GM18502 (cell line): ENCODE measurements around the gene PAX9.
A peak's percentile ranks its signal among the peaks of the same experiment; 100 is the strongest.

Experiments used
- ATAC-seq: cut with Tn5 transposase; IDR thresholded peaks from one replicate; pipeline ENCODE4 v1.9.1; 2021; ENCODE audit warnings: mild to moderate bottlenecking; ENCODE audit not compliant: unreplicated experiment, poor library complexity

Gene PAX9

DNA sequence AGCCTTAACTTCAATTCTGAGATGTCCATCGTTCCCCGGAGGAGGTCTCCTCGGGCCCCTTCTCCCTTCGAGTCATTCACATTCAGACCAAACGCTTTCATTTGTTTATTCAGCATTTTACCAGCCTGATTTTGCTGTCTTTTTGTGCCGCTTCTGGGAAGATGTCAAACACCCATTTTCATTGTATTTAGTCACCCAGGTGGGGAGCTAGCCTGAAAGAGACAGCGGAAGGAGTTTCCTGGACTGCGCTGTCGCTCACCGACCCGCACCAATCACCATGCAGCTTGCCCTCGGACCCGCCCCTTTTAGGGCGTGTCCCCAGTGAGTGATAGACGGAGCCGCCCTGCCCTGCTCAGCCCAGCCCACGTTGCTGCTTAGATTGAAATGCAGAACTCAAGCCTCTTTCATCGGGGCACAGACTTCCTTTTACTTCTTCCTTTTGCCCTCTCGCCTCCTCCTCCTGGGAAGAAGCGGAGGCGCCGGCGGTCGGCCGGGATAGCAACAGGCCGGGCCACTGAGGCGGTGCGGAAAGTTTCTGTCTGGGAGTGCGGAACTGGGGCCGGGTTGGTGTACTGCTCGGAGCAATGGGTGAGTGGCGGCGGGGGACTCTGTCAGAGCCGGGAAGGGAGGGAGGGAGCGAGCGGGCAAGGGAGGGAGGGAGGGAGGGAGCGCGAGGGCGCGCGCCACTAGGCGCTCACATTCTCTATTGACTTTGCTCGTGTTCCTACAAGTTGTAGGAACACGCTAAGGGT lies at the start of gene PAX9:
Gene PAX9, plus strand, starts transcription at position 355 of the 752 bp plus-strand sequence. Its CDS starts 230 bp downstream, at position 585.
- ATAC-seq, result peak; percentile 73

DNA sequence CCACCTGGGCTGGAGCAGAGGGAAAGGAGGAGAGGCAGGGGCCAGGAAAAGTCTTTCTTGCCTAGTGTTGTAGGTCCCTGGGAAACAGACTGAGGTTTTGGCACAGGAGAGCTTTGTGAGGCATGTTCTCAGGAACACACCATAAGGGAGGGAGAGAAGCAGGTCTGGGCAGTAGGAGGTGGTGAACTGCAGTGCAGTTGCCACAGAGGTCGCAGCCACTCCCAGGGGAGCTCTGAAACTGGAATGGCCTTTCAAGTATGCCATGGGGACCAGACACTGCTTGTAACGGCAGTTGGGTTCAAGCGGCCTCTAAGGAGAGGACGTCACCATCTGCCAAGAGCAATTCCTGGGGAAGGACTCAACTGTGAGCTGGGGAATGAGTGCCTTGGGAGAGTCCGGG lies 43.8 kb upstream of the PAX9 start:
- ATAC-seq, result no peak

DNA sequence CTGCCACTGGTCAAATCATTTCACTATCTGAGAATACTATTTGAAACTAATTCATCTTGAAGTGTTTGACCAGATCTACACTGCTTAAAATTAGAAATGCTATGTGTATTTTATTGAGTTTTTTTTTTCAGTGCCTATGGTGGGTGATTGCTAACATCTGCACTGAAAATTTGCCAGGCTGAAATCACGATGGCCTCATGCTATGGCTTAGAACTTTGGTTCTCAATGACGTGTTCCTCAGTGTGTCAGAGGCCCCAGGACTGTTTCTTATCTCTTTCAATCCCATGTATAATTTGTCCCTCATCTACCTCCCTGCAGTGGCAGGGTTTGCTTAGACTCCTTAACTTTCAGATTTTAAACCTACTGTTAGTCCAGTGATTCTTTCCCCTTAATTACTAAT lies 43.0 kb upstream of the PAX9 start:
- ATAC-seq, result no peak

DNA sequence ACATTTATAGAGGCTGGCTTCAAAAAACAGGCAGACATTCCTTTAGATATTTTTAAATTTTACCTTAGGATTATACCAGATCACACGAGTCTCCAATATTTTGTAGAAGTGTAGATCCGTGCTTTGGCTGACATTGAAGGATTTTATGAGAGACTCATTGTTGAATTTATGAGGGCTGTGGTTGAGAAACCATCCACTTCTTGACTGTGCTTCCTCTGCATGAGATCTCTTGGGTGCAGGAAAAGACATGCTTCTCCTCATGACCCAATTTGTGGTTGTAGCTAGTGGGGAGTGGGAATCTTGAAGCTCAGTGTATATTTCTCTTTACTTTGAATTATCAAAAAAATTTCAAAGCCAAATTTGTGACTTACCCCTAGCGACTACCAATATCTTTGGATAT lies 42.5 kb upstream of the PAX9 start:
- no peak for ATAC-seq

DNA sequence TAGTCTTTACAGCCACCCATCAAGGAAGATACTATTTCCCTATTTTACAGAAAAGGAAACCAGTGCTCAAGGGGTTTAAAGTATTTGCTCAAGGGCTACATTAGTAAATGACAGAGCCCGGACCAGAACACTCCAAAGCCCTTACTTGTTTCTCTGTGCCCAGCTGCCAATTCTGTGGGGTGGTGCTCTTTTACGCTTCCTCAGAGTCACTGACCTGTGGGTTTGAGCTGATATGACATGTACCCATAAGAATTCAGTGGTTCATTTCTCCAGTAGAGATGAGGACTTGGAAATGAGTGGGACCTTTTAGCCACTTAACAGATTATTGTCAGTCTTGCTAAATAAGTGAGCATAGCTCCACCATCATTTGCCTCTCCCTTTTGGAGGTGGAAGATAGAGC lies 41.8 kb upstream of the PAX9 start:
- ATAC-seq, result no peak

DNA sequence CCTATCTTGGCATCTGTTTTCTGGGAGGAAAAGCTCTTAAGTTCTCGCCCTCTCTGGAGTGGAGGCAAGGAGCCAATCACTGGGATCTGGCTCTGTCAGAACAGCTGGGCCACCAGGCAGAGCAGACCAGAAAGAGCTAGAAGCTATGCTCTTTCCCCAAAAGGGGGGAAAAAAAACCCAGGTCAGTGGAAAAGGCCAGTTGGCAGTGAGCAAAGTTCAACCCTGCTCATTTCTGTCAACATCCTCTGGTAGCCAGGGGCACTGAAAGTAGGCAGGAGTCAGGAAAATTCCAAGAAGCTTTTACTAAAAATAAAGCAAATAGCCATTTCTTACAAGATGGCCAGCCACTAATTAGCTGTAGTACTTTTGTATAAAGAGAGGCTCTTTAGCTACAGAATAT lies 36.6 kb upstream of the PAX9 start:
- ATAC-seq, result no peak

DNA sequence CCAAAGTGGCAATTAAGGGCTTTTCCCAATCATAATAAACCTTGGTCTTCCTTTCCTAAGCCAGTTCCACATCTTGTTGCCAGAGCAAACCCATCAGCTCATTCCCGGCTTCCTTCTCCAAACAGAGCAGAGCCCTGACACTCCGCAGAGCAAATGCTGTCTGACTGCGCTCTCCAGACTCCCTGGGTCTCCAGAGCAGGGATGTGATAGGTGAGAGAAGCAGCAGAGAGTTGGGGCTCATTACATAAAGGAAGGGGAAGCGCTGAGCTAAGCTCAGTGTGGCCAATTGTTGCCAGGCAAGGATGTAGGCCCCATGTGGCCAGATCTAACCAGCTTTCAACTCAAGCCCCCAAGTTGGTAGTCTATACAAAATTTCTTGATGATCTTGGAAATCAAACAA lies 36.2 kb upstream of the PAX9 start:
- no peak for ATAC-seq

DNA sequence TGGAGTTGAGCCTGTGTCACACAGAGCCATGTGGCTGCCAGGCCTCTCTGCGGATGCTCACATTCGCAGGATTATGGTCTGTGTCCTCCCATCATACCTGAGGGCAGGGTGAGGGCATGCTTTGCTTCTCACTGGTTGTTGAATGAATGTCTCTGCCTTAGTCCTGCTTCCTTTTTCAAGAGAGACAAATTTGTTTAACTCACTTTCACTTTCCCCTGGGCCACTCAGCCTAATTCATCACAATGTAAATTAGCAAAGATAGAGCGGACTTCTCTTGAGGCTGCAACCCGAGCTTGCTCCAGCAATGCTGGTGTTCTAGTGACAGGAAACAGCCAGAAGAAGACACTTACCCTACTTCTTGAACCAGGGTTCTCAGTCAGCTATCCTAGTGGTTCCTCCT lies 35.5 kb upstream of the PAX9 start:
- no peak for ATAC-seq

DNA sequence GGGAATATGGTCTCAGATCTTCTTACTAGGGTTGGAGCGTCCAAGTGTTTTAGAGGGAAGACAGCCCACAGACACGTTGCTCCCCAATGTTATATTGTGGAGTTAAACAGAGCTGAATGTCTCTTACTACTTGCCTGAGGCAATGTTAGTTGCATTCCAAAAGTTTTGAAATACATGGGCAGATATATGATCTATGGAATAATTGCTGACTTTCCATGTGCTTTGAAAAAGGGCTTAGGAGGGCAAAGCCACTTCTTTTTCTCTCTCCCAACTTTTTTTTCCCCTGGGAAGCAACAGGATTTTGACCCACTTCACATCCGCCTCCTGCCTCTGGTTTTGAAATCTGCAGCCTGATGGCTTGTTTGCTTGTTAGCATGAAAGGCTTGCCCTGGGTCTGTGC lies 33.7 kb upstream of the PAX9 start:
- no peak for ATAC-seq

DNA sequence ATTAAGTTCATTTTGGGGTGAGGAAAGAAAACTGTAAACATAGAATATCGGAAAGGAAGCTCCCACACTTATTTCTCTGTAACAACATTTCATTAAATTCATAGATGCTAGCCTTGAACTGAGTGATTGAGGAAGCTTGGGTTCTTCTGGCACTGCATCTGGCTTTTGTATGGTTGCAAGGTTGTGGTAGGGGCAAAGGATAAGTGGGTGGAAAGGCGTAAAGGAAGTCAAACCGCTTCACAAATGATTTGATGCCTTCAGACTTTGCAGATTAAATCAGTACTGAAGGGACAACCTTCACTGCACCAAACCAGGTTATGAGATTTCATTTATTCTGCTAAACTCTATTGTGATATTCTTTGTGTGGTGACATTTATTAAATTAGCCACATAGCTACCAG lies 28.1 kb upstream of the PAX9 start:
- no peak for ATAC-seq

DNA sequence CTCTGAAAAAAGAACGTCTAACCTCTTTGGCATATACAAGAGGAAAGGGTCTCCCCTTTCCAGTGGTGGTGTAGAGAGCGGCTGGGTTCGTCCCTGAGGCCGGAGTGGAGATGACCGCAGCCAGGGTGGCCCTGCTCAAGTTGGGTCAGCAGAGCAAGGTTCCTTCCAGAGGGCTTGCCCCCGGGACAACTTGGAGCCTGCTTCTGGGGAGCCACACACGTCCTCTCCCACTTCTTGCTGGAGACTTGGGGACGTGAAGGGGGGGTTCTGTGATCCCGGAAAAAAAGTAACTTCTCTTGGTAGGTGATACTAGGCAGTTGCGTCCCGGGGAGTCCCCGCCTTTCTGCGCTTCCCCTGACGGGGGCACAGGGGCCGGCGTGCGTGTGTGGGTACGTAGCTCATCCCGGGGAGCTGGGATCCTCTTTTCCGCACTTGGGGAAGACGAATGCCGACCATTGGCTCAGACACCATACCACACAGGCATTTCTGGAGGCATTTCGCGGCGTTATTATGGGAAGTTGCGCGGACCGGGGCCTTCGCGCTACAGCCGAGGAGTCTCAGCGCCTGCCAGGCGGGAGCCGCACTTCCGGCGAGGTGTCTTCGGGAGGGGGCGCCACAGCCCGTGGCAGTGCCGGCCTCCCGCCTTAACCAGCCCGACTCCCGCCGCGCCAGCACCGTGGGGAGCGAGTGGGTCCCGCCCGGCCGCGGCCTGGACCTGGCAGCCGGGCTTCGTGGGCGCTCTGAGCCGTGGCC lies 14.8 kb upstream of the PAX9 start:
- ATAC-seq, result no peak

DNA sequence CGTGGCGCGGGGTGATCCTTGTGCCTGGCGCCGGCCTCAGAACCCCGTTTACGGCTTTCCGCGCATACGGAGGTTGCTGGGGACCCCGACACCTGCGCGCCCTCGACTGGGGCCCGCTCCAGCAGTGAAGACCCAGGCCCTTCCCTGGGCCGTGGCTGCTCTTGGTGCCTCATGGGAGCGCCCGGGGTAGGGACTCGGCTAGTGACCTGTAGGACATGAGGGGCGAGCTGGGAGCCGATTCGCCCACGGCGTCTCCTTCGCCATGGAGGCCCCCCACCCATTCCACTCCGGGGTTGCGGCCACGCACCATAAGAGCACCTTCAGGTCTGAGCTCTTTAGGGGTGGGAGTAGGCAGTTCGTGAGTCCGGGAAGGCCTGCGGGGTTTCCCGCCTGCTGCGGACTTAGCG lies 14.2 kb upstream of the PAX9 start:
- no peak for ATAC-seq

DNA sequence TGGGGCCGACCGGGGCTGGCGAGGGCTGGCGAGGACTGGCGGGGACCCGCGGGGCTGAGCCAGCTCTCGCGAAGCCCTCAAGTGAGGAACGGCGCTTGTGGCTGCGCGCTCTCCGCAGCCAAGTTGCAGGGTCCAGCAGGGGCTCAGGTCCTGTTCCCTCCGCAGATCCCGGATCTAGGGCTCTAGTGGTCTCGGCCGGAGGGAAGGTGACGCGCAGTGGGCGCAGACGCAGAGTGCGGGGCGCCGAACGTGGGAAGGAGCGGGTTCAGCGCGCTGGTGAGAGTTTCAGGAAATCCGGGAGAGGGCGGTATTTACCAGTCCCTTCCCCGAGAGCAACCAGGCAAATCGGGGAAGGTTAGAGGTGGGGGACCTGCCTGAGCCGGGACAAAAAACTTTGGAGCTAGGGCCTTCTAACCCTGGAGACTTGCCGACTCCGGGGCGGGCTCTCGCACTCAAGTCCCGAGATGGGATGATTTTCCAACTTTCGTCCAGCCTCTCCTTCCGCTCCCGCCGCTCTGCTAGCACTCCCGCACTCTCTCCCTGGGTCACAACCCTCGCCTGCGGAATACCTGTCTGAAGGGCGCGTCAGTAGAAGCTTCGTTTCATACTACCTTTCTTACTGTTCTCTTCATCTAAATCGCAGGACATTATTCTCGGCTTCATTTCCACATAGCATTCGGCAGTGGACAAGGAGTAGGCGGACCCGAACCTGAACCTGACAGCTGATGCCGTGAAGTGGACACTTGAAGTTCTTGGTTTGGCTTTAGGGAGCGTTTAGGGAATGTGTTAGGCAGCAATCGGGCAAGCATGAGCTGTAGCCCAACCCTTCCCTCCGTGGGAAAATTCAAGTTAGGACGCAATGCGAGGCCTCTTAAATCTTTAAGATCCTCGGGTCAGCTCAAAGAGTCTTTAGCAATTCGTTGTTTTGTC lies 13.6 kb upstream of the PAX9 start:
- no peak for ATAC-seq

DNA sequence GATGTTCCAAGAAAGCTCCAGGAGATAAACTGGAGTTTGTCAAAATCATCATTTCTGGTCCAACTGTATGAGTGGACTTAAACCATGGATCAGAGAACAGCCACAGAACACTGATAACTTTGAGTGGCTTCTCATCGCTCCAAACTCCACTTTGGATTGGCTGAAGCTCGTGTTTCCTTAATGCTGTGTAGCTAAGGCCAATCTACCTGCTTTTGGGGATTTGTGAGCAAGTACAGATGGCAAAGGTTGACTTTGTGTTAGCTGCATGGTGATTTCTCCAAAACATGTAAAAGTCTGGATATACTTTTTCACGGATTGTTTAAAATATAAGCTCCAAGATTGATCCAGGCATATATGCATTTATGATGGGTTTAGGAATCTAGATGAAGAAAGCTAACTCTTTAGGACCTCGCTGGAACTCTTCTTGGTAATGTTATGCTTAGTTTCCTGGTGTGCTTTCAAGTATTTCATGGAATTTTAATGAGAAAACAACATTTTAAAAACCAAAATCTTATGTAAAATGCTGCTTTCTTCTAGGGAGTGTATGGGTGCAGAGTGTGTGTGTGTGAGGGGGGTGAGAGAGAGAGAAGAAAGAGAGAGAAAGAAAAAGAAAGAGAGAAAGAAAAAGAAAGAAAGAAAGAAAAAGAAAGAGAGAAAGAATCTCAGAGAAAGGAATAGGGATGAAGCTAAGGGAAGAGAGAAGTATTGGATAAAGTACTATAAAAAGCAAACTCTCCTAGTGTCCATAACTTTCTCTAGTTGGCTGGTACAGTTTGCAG lies 11.6 kb upstream of the PAX9 start:
- ATAC-seq, result no peak

DNA sequence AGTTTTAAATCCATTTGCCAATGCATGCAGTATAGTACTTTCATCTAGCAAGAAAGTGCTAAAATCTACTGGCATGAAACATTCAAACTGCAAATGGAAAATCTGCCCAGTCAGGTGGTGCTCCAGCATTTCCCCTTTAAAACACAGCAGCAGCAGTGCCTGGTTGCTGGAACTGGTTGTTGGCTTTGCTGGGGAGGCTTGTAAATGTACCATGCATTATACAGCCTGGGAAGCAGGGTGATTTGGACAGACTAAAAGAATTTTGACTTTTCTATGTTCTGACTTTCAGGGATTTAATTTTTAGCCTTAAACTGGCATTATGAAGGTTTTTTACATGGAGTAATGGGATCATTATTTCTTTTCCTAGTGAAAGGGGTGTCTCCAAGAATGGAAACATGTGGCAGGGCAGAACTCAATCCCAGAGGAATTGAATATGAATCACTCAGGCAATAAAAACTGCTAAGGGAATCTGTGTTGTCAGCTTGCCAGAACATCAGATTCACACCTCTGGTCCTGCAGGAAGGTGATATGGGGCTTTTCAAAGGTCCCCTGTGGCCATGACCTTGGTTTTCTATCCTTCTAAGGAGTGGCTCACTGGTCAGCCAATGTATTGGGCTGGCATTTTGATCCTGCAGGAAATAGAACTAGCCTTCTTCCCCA lies 9.0 kb upstream of the PAX9 start:
- no peak for ATAC-seq

DNA sequence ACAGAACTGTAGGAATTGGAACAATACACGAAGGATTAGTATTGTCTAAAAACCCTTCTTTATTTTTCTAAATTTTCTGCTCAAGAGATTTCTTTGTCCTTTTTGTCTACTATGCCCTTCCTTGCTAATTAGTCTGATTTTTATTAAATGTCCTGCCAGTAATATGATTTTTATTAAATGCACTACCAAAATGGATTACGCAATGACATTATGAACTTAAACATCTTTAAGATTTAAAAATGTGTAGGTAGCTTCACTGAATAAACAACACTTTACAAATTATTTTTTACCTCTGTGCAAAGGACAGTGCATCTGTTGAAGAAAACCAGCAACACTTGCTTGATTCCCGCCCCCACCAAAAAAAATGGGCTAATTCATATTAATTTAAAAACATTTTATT lies 8.2 kb upstream of the PAX9 start:
- no peak for ATAC-seq

DNA sequence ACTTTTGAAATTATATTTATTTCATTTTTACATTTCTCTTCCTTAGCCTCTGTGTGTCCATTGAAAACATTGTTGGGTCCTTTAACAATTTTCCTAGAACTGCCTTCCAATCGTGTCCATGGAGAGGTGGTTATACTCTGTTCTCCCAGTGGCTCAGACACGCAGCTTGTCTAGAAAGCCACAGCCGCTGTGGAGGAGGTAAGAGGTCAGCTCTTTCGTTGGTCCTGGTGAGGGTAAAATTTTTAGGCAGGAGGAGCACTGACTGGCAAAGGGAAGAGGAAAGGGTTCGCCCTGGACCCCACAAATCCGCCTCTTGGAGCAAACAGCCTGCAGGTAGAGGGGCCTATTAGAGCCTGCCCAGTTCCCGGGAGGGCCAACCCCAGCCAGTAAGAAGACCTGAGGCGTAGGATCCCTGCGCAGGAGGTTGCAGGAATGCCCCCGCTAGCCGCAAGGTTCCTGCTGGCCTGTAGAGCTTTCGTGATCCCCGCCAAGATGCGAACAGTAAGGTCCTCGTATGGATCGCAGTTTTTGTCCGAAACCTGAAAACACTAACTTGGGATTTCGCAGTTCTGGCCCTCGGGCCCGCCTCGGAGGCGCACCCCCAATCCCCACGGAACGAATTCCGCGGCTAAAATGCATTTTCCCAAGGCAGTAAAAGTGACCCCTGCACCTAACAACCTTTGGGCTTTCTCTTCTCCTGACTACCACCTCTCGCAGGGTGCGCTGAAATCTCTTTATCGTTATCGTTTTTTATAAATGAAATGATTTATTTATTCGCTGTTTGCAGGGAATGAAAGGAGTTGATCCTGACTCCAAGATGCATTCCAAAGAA lies 7.5 kb upstream of the PAX9 start:
- ATAC-seq, result no peak

DNA sequence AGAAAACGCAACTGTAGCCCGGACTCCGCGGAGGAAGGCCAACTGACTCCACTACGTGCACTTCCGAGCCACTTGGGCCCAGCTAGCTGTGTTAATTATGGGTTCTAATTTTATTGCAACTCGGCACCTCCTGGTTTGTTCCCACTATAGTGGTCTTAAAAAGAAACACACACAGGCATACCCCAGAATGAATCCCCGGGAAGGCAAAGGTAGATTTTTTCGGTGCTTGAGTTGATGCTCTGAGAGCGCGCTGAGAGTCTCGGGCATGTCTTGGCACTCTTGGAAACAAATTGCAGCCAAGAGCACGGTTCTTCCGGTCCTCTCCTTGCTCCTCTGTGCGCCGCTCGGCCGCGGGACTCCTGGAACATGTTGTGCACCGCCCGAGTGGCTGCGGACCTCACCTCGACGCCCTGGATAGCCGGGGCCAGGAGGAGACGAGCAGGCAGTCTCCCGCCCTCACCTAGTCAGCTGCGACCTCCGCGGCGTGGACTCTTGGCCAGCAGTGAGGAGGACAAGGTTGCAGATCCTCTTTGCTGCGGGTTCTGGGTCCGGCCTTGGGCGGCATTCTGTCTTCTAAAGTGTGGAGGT lies 6.8 kb upstream of the PAX9 start:
- ATAC-seq, result no peak
